DND-41 (cell line): ENCODE data around the gene CARD19.

Source experiments
- ATAC-seq: fragments of 200-7000 bp; cut with Tn5 transposase; 3 replicates; pipeline ENCODE4 v1.9.1; 2021; ENCODE audit warnings: low read depth; ENCODE audit not compliant: insufficient read depth
- DNase-seq: peaks from one replicate; pipeline ENCODE4 v3.0.0-alpha.2; 2020
- H2AFZ ChIP-seq: 2 replicates; pipeline ENCODE4 v1.6.0; 2012; ENCODE audit warnings: low read depth, low read length
- H3K27ac ChIP-seq: 2 replicates; pipeline ENCODE4 v1.5.1; 2012; ENCODE audit warnings: low read length, inconsistent platforms
- H3K27me3 ChIP-seq: fragments of 200-600 bp; sonication (generic); 2 replicates; pipeline ENCODE4 v1.6.0; 2012; ENCODE audit warnings: low read length, mild to moderate bottlenecking, inconsistent platforms; ENCODE audit not compliant: insufficient read depth, poor library complexity
- H3K36me3 ChIP-seq: 2 replicates; pipeline ENCODE4 v1.5.1; 2012; ENCODE audit warnings: low read length, inconsistent platforms; ENCODE audit not compliant: insufficient read depth
- H3K4me1 ChIP-seq: 2 replicates; pipeline ENCODE4 v1.5.1; 2012; ENCODE audit warnings: mild to moderate bottlenecking, low read length; ENCODE audit not compliant: insufficient read depth
- H3K4me2 ChIP-seq: 2 replicates; pipeline ENCODE4 v1.6.0; 2012; ENCODE audit warnings: mild to moderate bottlenecking, moderate library complexity, low read length, inconsistent platforms; ENCODE audit not compliant: insufficient read depth
- H3K4me3 ChIP-seq, 2 experiments: fragments of 200-600 bp in 1 of 2; shearing (Covaris generic) in 1 of 2; 2 replicates each; pipeline ENCODE4 v1.5.1; 2012 to 2016; ENCODE audit warnings: inconsistent platforms in 2 of 2, low read length in 2 of 2, mild to moderate bottlenecking in 2 of 2, low read depth in 1 of 2, moderate library complexity in 1 of 2
- H3K79me2 ChIP-seq: 2 replicates; pipeline ENCODE4 v1.6.0; 2012; ENCODE audit warnings: low read length, inconsistent platforms; ENCODE audit not compliant: insufficient read depth
- H3K9ac ChIP-seq: 2 replicates; pipeline ENCODE4 v1.6.0; 2012; ENCODE audit warnings: low read depth, mild to moderate bottlenecking, inconsistent platforms, low read length, moderate library complexity
- H3K9me3 ChIP-seq: 2 replicates; pipeline ENCODE4 v1.5.1; 2012; ENCODE audit warnings: low read length, moderate library complexity, mild to moderate bottlenecking, inconsistent platforms; ENCODE audit not compliant: insufficient read depth, severe bottlenecking
- H4K20me1 ChIP-seq: 2 replicates; pipeline ENCODE4 v1.6.0; 2012; ENCODE audit warnings: low read length; ENCODE audit not compliant: insufficient read depth
- CTCF ChIP-seq: IDR thresholded peaks from 2 replicates; pipeline ENCODE4 v1.5.1; 2012; ENCODE audit warnings: borderline replicate concordance, low read length, moderate library complexity, mild to moderate bottlenecking; ENCODE audit not compliant: poor library complexity, severe bottlenecking; ENCODE audit errors: extremely low read depth
- EZH2 ChIP-seq: IDR thresholded peaks from 3 replicates; pipeline ENCODE4 v1.6.1; 2012; ENCODE audit warnings: borderline replicate concordance, low read depth, mild to moderate bottlenecking, moderate library complexity, low read length, inconsistent platforms; ENCODE audit not compliant: severe bottlenecking

CARD19 gene

GRCh38 chr9:93117924-93118862 is 22.2 kb downstream of the CARD19 start:
- no peak overlapping the region for H3K4me3 ChIP-seq
- 0 out of 2 replicates have a peak, but pooled peaks cover 4% of the 10 kb centered on the region for H4K20me1 ChIP-seq
- no peak overlapping the region for H3K4me2 ChIP-seq
- H3K79me2 ChIP-seq, result no peaks in the 10 kb centered on the region
- H3K9me3 ChIP-seq, result no peaks in the 10 kb centered on the region
- no peak overlapping the region for H3K9ac ChIP-seq
- no peaks in the 10 kb centered on the region for H3K27me3 ChIP-seq
- DNase-seq, result no peak
- no peaks in the 10 kb centered on the region for H3K4me1 ChIP-seq
- no peak overlapping the region for H3K27ac ChIP-seq
- ATAC-seq, result no peak
- peaks cover 8% of the 10 kb centered on the region for H3K36me3 ChIP-seq
- no peak overlapping the region for H2AFZ ChIP-seq
- TF ChIP-seq CTCF (no peak), EZH2 (no peak)

GRCh38 chr9:93118863-93119702 is 23.1 kb downstream of the CARD19 start:
- H3K27ac ChIP-seq, result no peak overlapping the region
- no peak overlapping the region for H3K4me3 ChIP-seq
- H3K9ac ChIP-seq, result no peak overlapping the region
- H3K27me3 ChIP-seq, result no peaks in the 10 kb centered on the region
- no peaks in the 10 kb centered on the region for H3K9me3 ChIP-seq
- 0 out of 2 replicates have a peak, but pooled peaks cover 4% of the 10 kb centered on the region for H4K20me1 ChIP-seq
- DNase-seq (no peak), ATAC-seq (no peak)
- H3K4me2 ChIP-seq, result no peak overlapping the region
- TF ChIP-seq CTCF (no peak), EZH2 (no peak)
- H3K79me2 ChIP-seq, result no peaks in the 10 kb centered on the region
- no peaks in the 10 kb centered on the region for H3K4me1 ChIP-seq
- no peak overlapping the region for H2AFZ ChIP-seq
- H3K36me3 ChIP-seq, result peaks cover 6% of the 10 kb centered on the region

DNA sequence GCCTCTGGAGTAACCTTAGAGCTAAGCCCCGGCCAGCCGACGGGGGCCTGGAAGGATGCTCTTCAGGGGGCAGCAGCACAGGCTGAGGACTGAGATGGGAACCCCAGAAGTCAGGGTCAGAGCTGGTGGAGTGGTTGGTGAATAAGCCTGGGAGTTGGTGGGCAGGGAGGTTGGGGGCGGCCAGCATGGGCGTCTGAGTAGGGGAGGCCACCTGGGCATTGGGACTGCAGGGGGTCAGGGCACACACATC is 23.6 kb downstream of the CARD19 start:
- DNase-seq (no peak), ATAC-seq (no peak)
- TF ChIP-seq CTCF, result no peak
- TF ChIP-seq EZH2, result no peak
- Histone ChIP-seq H3K27me3 (no peaks in the 10 kb centered on the region), H3K4me3 (no peak overlapping the region), H3K27ac (no peak overlapping the region), H3K36me3 (peaks cover 7% of the 10 kb centered on the region), H3K4me2 (no peak overlapping the region), H4K20me1 (0 out of 2 replicates have a peak, but pooled peaks cover 4% of the 10 kb centered on the region), H3K4me1 (no peaks in the 10 kb centered on the region), H2AFZ (no peak overlapping the region), H3K9ac (no peak overlapping the region), H3K79me2 (no peaks in the 10 kb centered on the region), H3K9me3 (no peaks in the 10 kb centered on the region)
